GM19455 (cell line): Measurements from ENCODE around the gene FKBP2.

ENCODE experiments used
- ATAC-seq: cut with Tn5 transposase; IDR thresholded peaks from one replicate; pipeline ENCODE4 v1.9.1; 2021; ENCODE audit not compliant: unreplicated experiment

FKBP2 gene

GRCh38 chr11:64247729-64248531, 7.0 kb downstream of the FKBP2 start:
- ATAC-seq = no peak

- no peak for ATAC-seq
Observed at GRCh38 chr11:64248578-64248977, 7.7 kb downstream of the FKBP2 start.

- no peak for ATAC-seq
Observed at GRCh38 chr11:64249038-64249437, 8.1 kb downstream of the FKBP2 start.

GRCh38 chr11:64249563-64250414, 8.9 kb downstream of the FKBP2 start:
- ATAC-seq = no peak

GRCh38 chr11:64250415-64251015, 9.6 kb downstream of the FKBP2 start:
- no peak for ATAC-seq

- no peak for ATAC-seq
Observed at GRCh38 chr11:64251016-64251752, 10.3 kb downstream of the FKBP2 start, which contains the start of gene PLCB3. TSS of gene PLCB3 (plus strand) at chr11:64251530. CDS start at chr11:64251650, 120 bp downstream.

- no peak for ATAC-seq
Observed at GRCh38 chr11:64251753-64252002, 10.8 kb downstream of the FKBP2 start.

- no peak for ATAC-seq
Observed at GRCh38 chr11:64252003-64252872, 11.3 kb downstream of the FKBP2 start.

- no peak for ATAC-seq
Observed at GRCh38 chr11:64253043-64253442, 12.1 kb downstream of the FKBP2 start.

- no peak for ATAC-seq
Observed at GRCh38 chr11:64253481-64253880, 12.6 kb downstream of the FKBP2 start.

- no peak for ATAC-seq
Observed at GRCh38 chr11:64254326-64254725, 13.4 kb downstream of the FKBP2 start.

- no peak for ATAC-seq
Observed at GRCh38 chr11:64255135-64256128, 14.5 kb downstream of the FKBP2 start.

GRCh38 chr11:64256300-64256699, 15.4 kb downstream of the FKBP2 start:
- no peak for ATAC-seq

GRCh38 chr11:64258356-64258755, 17.5 kb downstream of the FKBP2 start:
- no peak for ATAC-seq

- ATAC-seq = no peak
Observed at GRCh38 chr11:64258946-64259532, 18.1 kb downstream of the FKBP2 start.

- no peak for ATAC-seq
Observed at GRCh38 chr11:64259533-64260067, 18.7 kb downstream of the FKBP2 start.

GRCh38 chr11:64260147-64260708, 19.3 kb downstream of the FKBP2 start:
- no peak for ATAC-seq

- ATAC-seq = no peak
Observed at GRCh38 chr11:64261556-64262080, 20.7 kb downstream of the FKBP2 start.
